SH-SY5Y (cell line): ENCODE data around the gene C16orf74.

ENCODE experiments used
- GATA2 ChIP-seq: IDR thresholded peaks from 2 replicates; pipeline ENCODE4 v1.6.1; 2011; ENCODE audit warnings: mild to moderate bottlenecking, low read depth, low read length
- GATA3 ChIP-seq: IDR thresholded peaks from 2 replicates; pipeline ENCODE4 v1.6.1; 2011; ENCODE audit warnings: low read depth, mild to moderate bottlenecking, low read length, moderate library complexity

- TF ChIP-seq GATA2 (no peak), GATA3 (no peak)
Measured at GRCh38 chr16:85716680-85717038, 34.2 kb downstream of the C16orf74 start.
